Measurements from ENCODE around the gene ATAD3C.
"Not testable (repeated sequence)": the region's sequence is repeated elsewhere in the genome, so short reads cannot be mapped to it uniquely, and the experiment has no call there.

ATAD3C gene

GRCh38 chr1:1442069-1442770 lies 7.3 kb upstream of the ATAD3C start:
- DNase-seq (ENCODE audit: low spot score), result no peak

GRCh38 chr1:1446631-1447030 lies 2.9 kb upstream of the ATAD3C start:
- not testable (repeated sequence) for DNase-seq (ENCODE audit: low spot score)

GRCh38 chr1:1450616-1451015 lies 1.1 kb downstream of the ATAD3C start:
- not testable (repeated sequence) for DNase-seq (ENCODE audit: low spot score)

- DNase-seq (ENCODE audit: low spot score), result no peak
Observed at GRCh38 chr1:1451696-1452364, 2.3 kb downstream of the ATAD3C start.

- DNase-seq (ENCODE audit: low spot score), result not testable (repeated sequence)
Observed at GRCh38 chr1:1452365-1452739, 2.9 kb downstream of the ATAD3C start.

- DNase-seq (ENCODE audit: low spot score), result no peak
Observed at GRCh38 chr1:1452882-1453281, 3.4 kb downstream of the ATAD3C start.

GRCh38 chr1:1454286-1455056 lies 5.0 kb downstream of the ATAD3C start:
- DNase-seq (ENCODE audit: low spot score), result not testable (repeated sequence)

- DNase-seq (ENCODE audit: low spot score), result no peak
Observed at GRCh38 chr1:1455366-1455884, 5.9 kb downstream of the ATAD3C start.

GRCh38 chr1:1455934-1456333 lies 6.4 kb downstream of the ATAD3C start:
- not testable (repeated sequence) for DNase-seq (ENCODE audit: low spot score)

- not testable (repeated sequence) for DNase-seq (ENCODE audit: low spot score)
Observed at GRCh38 chr1:1456683-1457255, 7.3 kb downstream of the ATAD3C start.

GRCh38 chr1:1459156-1459555 lies 9.7 kb downstream of the ATAD3C start:
- not testable (repeated sequence) for DNase-seq (ENCODE audit: low spot score)

GRCh38 chr1:1459711-1460110 lies 10.2 kb downstream of the ATAD3C start:
- not testable (repeated sequence) for DNase-seq (ENCODE audit: low spot score)

- no peak for DNase-seq (ENCODE audit: low spot score)
Observed at GRCh38 chr1:1460540-1461130, 11.1 kb downstream of the ATAD3C start.

GRCh38 chr1:1461721-1462317 lies 12.3 kb downstream of the ATAD3C start:
- DNase-seq (ENCODE audit: low spot score), result no peak

GRCh38 chr1:1462318-1462966 lies 13.0 kb downstream of the ATAD3C start:
- DNase-seq (ENCODE audit: low spot score), result no peak

GRCh38 chr1:1463312-1463711 lies 13.8 kb downstream of the ATAD3C start:
- DNase-seq (ENCODE audit: low spot score), result no peak

- DNase-seq (ENCODE audit: low spot score), result not testable (repeated sequence)
Observed at GRCh38 chr1:1468196-1468985, 18.9 kb downstream of the ATAD3C start.

- DNase-seq (ENCODE audit: low spot score), result no peak
Observed at GRCh38 chr1:1470626-1471388, 21.3 kb downstream of the ATAD3C start.
